Measurements from ENCODE around the gene KRTAP10-11. TPM values are rescaled to one million over a fixed set of nuclear protein-coding genes. Genes with fewer than 3 reads are reported as not detected.

Gene KRTAP10-11
- total RNA-seq, 1 donor from 2014 or later, result not detected

GRCh38 chr21:44615466-44615865, 30.7 kb upstream of the KRTAP10-11 start:
- TF ChIP-seq EZH2 (IDR thresholded peaks at IDR 0.05; ENCODE audit: insufficient read depth, low read length) (no peak), CTCF (IDR thresholded peaks at IDR 0.05; ENCODE audit: insufficient read depth, low read depth, low read length) (no peak)
- DNase-seq (ENCODE audit: low read depth), result no peak
- Histone ChIP-seq H3K79me2 (ENCODE audit: insufficient read depth, low read length) (no peaks in the 10 kb centered on the region), H2AFZ (ENCODE audit: low read depth, low read length) (no peak overlapping the region), H4K20me1 (ENCODE audit: insufficient read depth, low read length) (no peaks in the 10 kb centered on the region), H3K36me3 (ENCODE audit: insufficient read depth, low read length) (no peaks in the 10 kb centered on the region), H3K27ac (ENCODE audit: low read depth, low read length) (no peak overlapping the region), H3K4me1 (ENCODE audit: insufficient read depth, low read length) (no peaks in the 10 kb centered on the region), H3K4me3 (ENCODE audit: insufficient read depth, low read depth, low read length) (no peak overlapping the region), H3K9me3 (ENCODE audit: insufficient read depth, low read depth, low read length) (peaks cover 9% of the 10 kb centered on the region), H3K27me3 (ENCODE audit: insufficient read depth, low read length) (no peaks in the 10 kb centered on the region), H3K9ac (ENCODE audit: low read length) (no peak overlapping the region), H3K4me2 (ENCODE audit: low read length) (no peak overlapping the region)
- Mint-ChIP-seq H3K27me3 (ENCODE audit: low read depth, unreplicated experiment) (peaks cover 19% of the 10 kb centered on the region), H3K4me3 (ENCODE audit: unreplicated experiment) (no peak overlapping the region), H3K4me1 (ENCODE audit: low read depth, unreplicated experiment) (no peaks in the 10 kb centered on the region), H3K27ac (ENCODE audit: unreplicated experiment) (no peak overlapping the region), H3K9me3 (ENCODE audit: unreplicated experiment) (peaks cover 35% of the 10 kb centered on the region), H3K36me3 (ENCODE audit: low read depth, unreplicated experiment) (peaks cover 2% of the 10 kb centered on the region)
- no peak for FAIRE-seq

GRCh38 chr21:44615911-44616590, 30.2 kb upstream of the KRTAP10-11 start:
- Histone ChIP-seq H3K4me2 (ENCODE audit: low read length) (no peak overlapping the region), H3K9me3 (ENCODE audit: insufficient read depth, low read depth, low read length) (peaks cover 9% of the 10 kb centered on the region), H3K9ac (ENCODE audit: low read length) (no peak overlapping the region), H4K20me1 (ENCODE audit: insufficient read depth, low read length) (no peaks in the 10 kb centered on the region), H3K79me2 (ENCODE audit: insufficient read depth, low read length) (no peaks in the 10 kb centered on the region), H2AFZ (ENCODE audit: low read depth, low read length) (no peak overlapping the region), H3K27ac (ENCODE audit: low read depth, low read length) (no peak overlapping the region), H3K27me3 (ENCODE audit: insufficient read depth, low read length) (no peaks in the 10 kb centered on the region), H3K4me1 (ENCODE audit: insufficient read depth, low read length) (no peaks in the 10 kb centered on the region), H3K4me3 (ENCODE audit: insufficient read depth, low read depth, low read length) (no peak overlapping the region), H3K36me3 (ENCODE audit: insufficient read depth, low read length) (no peaks in the 10 kb centered on the region)
- peaks cover 32% of the 10 kb centered on the region for H3K9me3 Mint-ChIP-seq (ENCODE audit: unreplicated experiment)
- peaks cover 19% of the 10 kb centered on the region for H3K27me3 Mint-ChIP-seq (ENCODE audit: low read depth, unreplicated experiment)
- no peak for FAIRE-seq
- no peaks in the 10 kb centered on the region for H3K4me1 Mint-ChIP-seq (ENCODE audit: low read depth, unreplicated experiment)
- no peak for TF ChIP-seq CTCF (IDR thresholded peaks at IDR 0.05; ENCODE audit: insufficient read depth, low read depth, low read length)
- no peak for TF ChIP-seq EZH2 (IDR thresholded peaks at IDR 0.05; ENCODE audit: insufficient read depth, low read length)
- H3K36me3 Mint-ChIP-seq (ENCODE audit: low read depth, unreplicated experiment), result peaks cover under 1% of the 10 kb centered on the region
- no peak overlapping the region for H3K27ac Mint-ChIP-seq (ENCODE audit: unreplicated experiment)
- no peak overlapping the region for H3K4me3 Mint-ChIP-seq (ENCODE audit: unreplicated experiment)
- no peak for DNase-seq (ENCODE audit: low read depth)

- Histone ChIP-seq H3K79me2 (ENCODE audit: insufficient read depth, low read length) (no peaks in the 10 kb centered on the region), H3K9ac (ENCODE audit: low read length) (no peak overlapping the region), H3K4me2 (ENCODE audit: low read length) (no peak overlapping the region), H3K27ac (ENCODE audit: low read depth, low read length) (no peak overlapping the region), H3K4me3 (ENCODE audit: insufficient read depth, low read depth, low read length) (no peak overlapping the region), H3K27me3 (ENCODE audit: insufficient read depth, low read length) (no peaks in the 10 kb centered on the region), H2AFZ (ENCODE audit: low read depth, low read length) (no peak overlapping the region), H4K20me1 (ENCODE audit: insufficient read depth, low read length) (no peaks in the 10 kb centered on the region), H3K4me1 (ENCODE audit: insufficient read depth, low read length) (no peaks in the 10 kb centered on the region), H3K36me3 (ENCODE audit: insufficient read depth, low read length) (no peaks in the 10 kb centered on the region), H3K9me3 (ENCODE audit: insufficient read depth, low read depth, low read length) (peaks cover 9% of the 10 kb centered on the region)
- DNase-seq (ENCODE audit: low read depth) (no peak), FAIRE-seq (no peak)
- Mint-ChIP-seq H3K27ac (ENCODE audit: unreplicated experiment) (no peak overlapping the region), H3K4me3 (ENCODE audit: unreplicated experiment) (no peak overlapping the region), H3K36me3 (ENCODE audit: low read depth, unreplicated experiment) (no peaks in the 10 kb centered on the region), H3K9me3 (ENCODE audit: unreplicated experiment) (peaks cover 27% of the 10 kb centered on the region), H3K4me1 (ENCODE audit: low read depth, unreplicated experiment) (no peaks in the 10 kb centered on the region), H3K27me3 (ENCODE audit: low read depth, unreplicated experiment) (peaks cover 19% of the 10 kb centered on the region)
- TF ChIP-seq CTCF (IDR thresholded peaks at IDR 0.05; ENCODE audit: insufficient read depth, low read depth, low read length) (no peak), EZH2 (IDR thresholded peaks at IDR 0.05; ENCODE audit: insufficient read depth, low read length) (no peak)
Measured at GRCh38 chr21:44616591-44616926, 29.7 kb upstream of the KRTAP10-11 start.

Data from astrocyte (in vitro differentiated cells and primary cell).